ENCODE data around the gene HIRA. TPM values are rescaled to one million over a fixed set of nuclear protein-coding genes. Genes with fewer than 3 reads are reported as not detected.

HIRA gene
- total and polyA plus RNA-seq, 9 of the 15 experiments (the other 6 are each of a cell fraction or from before 2014, with no cell fraction given) = 0.96 to 132 (median 58.4) TPM

DNA sequence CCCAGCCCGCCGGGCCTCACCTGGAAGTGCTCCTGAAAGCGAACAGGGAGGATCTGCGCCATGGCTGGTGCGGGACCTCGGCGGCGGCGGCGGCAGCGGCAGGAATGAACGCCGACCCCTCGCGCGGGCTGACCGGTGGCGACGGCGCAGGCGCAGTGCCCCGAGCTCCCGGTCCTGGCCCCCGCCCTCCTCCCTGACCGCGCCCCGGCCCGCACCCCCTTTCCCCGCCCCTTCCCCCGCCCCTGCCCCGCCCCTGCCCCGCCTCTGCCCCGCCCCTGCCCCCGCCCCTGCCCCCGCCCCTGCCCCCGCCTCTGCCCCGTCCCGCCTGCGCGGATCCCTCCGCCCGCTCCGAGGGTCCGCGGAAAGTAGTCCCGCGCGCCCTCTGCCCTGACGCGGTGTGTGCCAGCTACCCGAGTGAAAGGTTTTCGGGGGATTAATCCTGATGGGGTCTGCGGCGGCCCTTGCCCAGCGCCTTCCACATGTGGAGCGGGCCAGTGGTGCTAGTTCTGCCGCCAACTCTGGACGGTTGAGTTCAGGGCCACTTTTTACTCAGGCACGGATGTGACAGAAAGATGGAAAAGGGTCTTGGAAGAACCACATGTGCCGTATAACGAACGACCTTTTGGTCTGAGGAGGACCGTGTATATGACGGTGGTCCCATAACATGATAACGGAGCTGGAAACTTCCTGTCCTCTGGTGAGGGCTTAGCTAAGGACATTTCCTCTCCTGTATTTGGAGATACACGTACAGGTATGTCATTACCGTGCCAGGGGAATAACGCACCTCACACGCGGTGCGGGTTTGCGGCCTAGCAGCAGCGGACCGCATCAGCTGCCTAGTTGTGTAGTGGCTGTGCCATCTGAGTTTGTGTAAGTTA is 139.7 kb downstream of the HIRA start, which contains the start of gene CLTCL1 (continued):
- TF ChIP-seq DMBX1 (CRISPR knock-in tag; IDR thresholded peaks at IDR 0.05; ENCODE audit: borderline replicate concordance) (peak; percentile 70), MTA3 (IDR thresholded peaks at IDR 0.05; ENCODE audit: borderline replicate concordance) (peak; percentile 76), USF1 (CRISPR knock-in tag; IDR thresholded peaks at IDR 0.05) (no peak), ARID3B (CRISPR knock-in tag; IDR thresholded peaks at IDR 0.05; ENCODE audit: borderline replicate concordance) (peak; percentile 90; the same call in 1 of the 2 replicates), ZNF57 (CRISPR knock-in tag; IDR thresholded peaks at IDR 0.05) (peak; percentile 85)
- TF ChIP-seq, protein P1, sequence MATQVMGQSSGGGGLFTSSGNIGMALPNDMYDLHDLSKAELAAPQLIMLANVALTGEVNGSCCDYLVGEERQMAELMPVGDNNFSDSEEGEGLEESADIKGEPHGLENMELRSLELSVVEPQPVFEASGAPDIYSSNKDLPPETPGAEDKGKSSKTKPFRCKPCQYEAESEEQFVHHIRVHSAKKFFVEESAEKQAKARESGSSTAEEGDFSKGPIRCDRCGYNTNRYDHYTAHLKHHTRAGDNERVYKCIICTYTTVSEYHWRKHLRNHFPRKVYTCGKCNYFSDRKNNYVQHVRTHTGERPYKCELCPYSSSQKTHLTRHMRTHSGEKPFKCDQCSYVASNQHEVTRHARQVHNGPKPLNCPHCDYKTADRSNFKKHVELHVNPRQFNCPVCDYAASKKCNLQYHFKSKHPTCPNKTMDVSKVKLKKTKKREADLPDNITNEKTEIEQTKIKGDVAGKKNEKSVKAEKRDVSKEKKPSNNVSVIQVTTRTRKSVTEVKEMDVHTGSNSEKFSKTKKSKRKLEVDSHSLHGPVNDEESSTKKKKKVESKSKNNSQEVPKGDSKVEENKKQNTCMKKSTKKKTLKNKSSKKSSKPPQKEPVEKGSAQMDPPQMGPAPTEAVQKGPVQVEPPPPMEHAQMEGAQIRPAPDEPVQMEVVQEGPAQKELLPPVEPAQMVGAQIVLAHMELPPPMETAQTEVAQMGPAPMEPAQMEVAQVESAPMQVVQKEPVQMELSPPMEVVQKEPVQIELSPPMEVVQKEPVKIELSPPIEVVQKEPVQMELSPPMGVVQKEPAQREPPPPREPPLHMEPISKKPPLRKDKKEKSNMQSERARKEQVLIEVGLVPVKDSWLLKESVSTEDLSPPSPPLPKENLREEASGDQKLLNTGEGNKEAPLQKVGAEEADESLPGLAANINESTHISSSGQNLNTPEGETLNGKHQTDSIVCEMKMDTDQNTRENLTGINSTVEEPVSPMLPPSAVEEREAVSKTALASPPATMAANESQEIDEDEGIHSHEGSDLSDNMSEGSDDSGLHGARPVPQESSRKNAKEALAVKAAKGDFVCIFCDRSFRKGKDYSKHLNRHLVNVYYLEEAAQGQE (IDR thresholded peaks at IDR 0.05; ENCODE audit: borderline replicate concordance) = peak; percentile 26; the same call in 1 of the 2 replicates
- TF ChIP-seq, protein P1 (CRISPR knock-in tag; IDR thresholded peaks at IDR 0.05; ENCODE audit: low read depth) = peak; percentile 87
